ENCODE data around the gene GRB10.

The GRB10 gene

GRCh38 chr7:50721661-50722259, 60.9 kb downstream of the GRB10 start:
- H3K4me3 ChIP-seq (ENCODE audit: low read depth in 1 of 2, low read length in 2 of 2) = no peak overlapping the region

GRCh38 chr7:50721160-50721559, 61.5 kb downstream of the GRB10 start:
- ATAC-seq (ENCODE audit: insufficient read depth, low read depth) (no peak), DNase-seq (no peak)
- no peak overlapping the region for H3K27ac ChIP-seq (ENCODE audit: low read length)
- H3K9ac ChIP-seq (ENCODE audit: low read depth, low read length) = no peak overlapping the region
- H3K79me2 ChIP-seq (ENCODE audit: insufficient read depth, low read length) = no peaks in the 10 kb centered on the region
- no peaks in the 10 kb centered on the region for H3K4me1 ChIP-seq (ENCODE audit: insufficient read depth, low read length)
- peaks cover 6% of the 10 kb centered on the region for H3K27me3 ChIP-seq (ENCODE audit: insufficient read depth, low read length, poor library complexity)
- H2AFZ ChIP-seq (ENCODE audit: low read depth, low read length) = no peak overlapping the region
- no peaks in the 10 kb centered on the region for H3K36me3 ChIP-seq (ENCODE audit: insufficient read depth, low read length)
- no peak overlapping the region for H3K4me3 ChIP-seq (ENCODE audit: low read depth in 1 of 2, low read length in 2 of 2)
- H4K20me1 ChIP-seq (ENCODE audit: insufficient read depth, low read length) = no peaks in the 10 kb centered on the region
- no peaks in the 10 kb centered on the region for H3K9me3 ChIP-seq (ENCODE audit: insufficient read depth, low read length, severe bottlenecking)
- H3K4me2 ChIP-seq (ENCODE audit: insufficient read depth, low read length) = no peak overlapping the region
- TF ChIP-seq EZH2 (IDR thresholded peaks at IDR 0.05; ENCODE audit: borderline replicate concordance, low read depth, low read length, severe bottlenecking) (no peak), CTCF (IDR thresholded peaks at IDR 0.05; ENCODE audit: borderline replicate concordance, extremely low read depth, low read length, poor library complexity, severe bottlenecking) (no peak)

More at GRCh38 chr7:50721661-50722259, 60.9 kb downstream of the GRB10 start:
- Histone ChIP-seq H2AFZ (ENCODE audit: low read depth, low read length) (no peak overlapping the region), H3K36me3 (ENCODE audit: insufficient read depth, low read length) (no peaks in the 10 kb centered on the region), H3K4me1 (ENCODE audit: insufficient read depth, low read length) (no peaks in the 10 kb centered on the region), H3K27ac (ENCODE audit: low read length) (no peak overlapping the region), H4K20me1 (ENCODE audit: insufficient read depth, low read length) (no peaks in the 10 kb centered on the region), H3K9me3 (ENCODE audit: insufficient read depth, low read length, severe bottlenecking) (no peaks in the 10 kb centered on the region), H3K27me3 (ENCODE audit: insufficient read depth, low read length, poor library complexity) (peaks cover 6% of the 10 kb centered on the region), H3K79me2 (ENCODE audit: insufficient read depth, low read length) (no peaks in the 10 kb centered on the region), H3K9ac (ENCODE audit: low read depth, low read length) (no peak overlapping the region), H3K4me2 (ENCODE audit: insufficient read depth, low read length) (no peak overlapping the region)
- DNase-seq (no peak), ATAC-seq (ENCODE audit: insufficient read depth, low read depth) (no peak)
- TF ChIP-seq EZH2 (IDR thresholded peaks at IDR 0.05; ENCODE audit: borderline replicate concordance, low read depth, low read length, severe bottlenecking) = no peak
- no peak for TF ChIP-seq CTCF (IDR thresholded peaks at IDR 0.05; ENCODE audit: borderline replicate concordance, extremely low read depth, low read length, poor library complexity, severe bottlenecking)

- no peaks in the 10 kb centered on the region for H3K4me1 ChIP-seq (ENCODE audit: insufficient read depth, low read length)
- H4K20me1 ChIP-seq (ENCODE audit: insufficient read depth, low read length) = no peaks in the 10 kb centered on the region
- no peak overlapping the region for H2AFZ ChIP-seq (ENCODE audit: low read depth, low read length)
- TF ChIP-seq CTCF (IDR thresholded peaks at IDR 0.05; ENCODE audit: borderline replicate concordance, extremely low read depth, low read length, poor library complexity, severe bottlenecking) (no peak), EZH2 (IDR thresholded peaks at IDR 0.05; ENCODE audit: borderline replicate concordance, low read depth, low read length, severe bottlenecking) (no peak)
- H3K4me2 ChIP-seq (ENCODE audit: insufficient read depth, low read length) = no peak overlapping the region
- H3K79me2 ChIP-seq (ENCODE audit: insufficient read depth, low read length) = no peaks in the 10 kb centered on the region
- peaks cover 6% of the 10 kb centered on the region for H3K27me3 ChIP-seq (ENCODE audit: insufficient read depth, low read length, poor library complexity)
- DNase-seq = no peak
- H3K4me3 ChIP-seq (ENCODE audit: low read depth in 1 of 2, low read length in 2 of 2) = no peak overlapping the region
- H3K9me3 ChIP-seq (ENCODE audit: insufficient read depth, low read length, severe bottlenecking) = no peaks in the 10 kb centered on the region
- H3K27ac ChIP-seq (ENCODE audit: low read length) = no peak overlapping the region
- H3K36me3 ChIP-seq (ENCODE audit: insufficient read depth, low read length) = no peaks in the 10 kb centered on the region
- no peak overlapping the region for H3K9ac ChIP-seq (ENCODE audit: low read depth, low read length)
- no peak for ATAC-seq (ENCODE audit: insufficient read depth, low read depth)
These were observed 62.4 kb downstream of the GRB10 start for GRCh38 chr7:50720295-50720694.
